ENCODE data around the gene VTN.

Gene VTN

GRCh38 chr17:28402844-28403243 lies 32.7 kb upstream of the VTN start:
- no peaks in the 10 kb centered on the region for H3K27me3 ChIP-seq (ENCODE audit: control insufficient read depth, insufficient read depth, low read length)

GRCh38 chr17:28402224-28402630 lies 32.1 kb upstream of the VTN start:
- no peaks in the 10 kb centered on the region for H3K79me2 ChIP-seq
- H3K4me1 ChIP-seq, result peaks cover 13% of the 10 kb centered on the region
- H3K27ac ChIP-seq, result no peak overlapping the region
- no peaks in the 10 kb centered on the region for H3K36me3 ChIP-seq (ENCODE audit: control insufficient read depth, insufficient read depth, low read length)
- H3K4me2 ChIP-seq (ENCODE audit: low read length), result no peak overlapping the region
- H3K9me3 ChIP-seq (ENCODE audit: control insufficient read depth, low read length), result no peaks in the 10 kb centered on the region
- H3K4me3 ChIP-seq (ENCODE audit: low read depth, low read length), result no peak overlapping the region
- H2AFZ ChIP-seq, result no peak overlapping the region
- no peak overlapping the region for H3K9ac ChIP-seq
- no peak for TF ChIP-seq CTCF (IDR thresholded peaks at IDR 0.05)
- no peaks in the 10 kb centered on the region for H3K27me3 ChIP-seq (ENCODE audit: control insufficient read depth, insufficient read depth, low read length)

More at GRCh38 chr17:28402844-28403243, 32.7 kb upstream of the VTN start:
- Histone ChIP-seq H3K9me3 (ENCODE audit: control insufficient read depth, low read length) (no peaks in the 10 kb centered on the region), H3K4me1 (peaks cover 13% of the 10 kb centered on the region), H3K27ac (no peak overlapping the region), H3K4me2 (ENCODE audit: low read length) (no peak overlapping the region), H2AFZ (no peak overlapping the region), H3K9ac (no peak overlapping the region), H3K4me3 (ENCODE audit: low read depth, low read length) (no peak overlapping the region), H3K79me2 (no peaks in the 10 kb centered on the region), H3K36me3 (ENCODE audit: control insufficient read depth, insufficient read depth, low read length) (no peaks in the 10 kb centered on the region)
- no peak for TF ChIP-seq CTCF (IDR thresholded peaks at IDR 0.05)

GRCh38 chr17:28399808-28400207 lies 29.7 kb upstream of the VTN start:
- no peak for TF ChIP-seq CTCF (IDR thresholded peaks at IDR 0.05)
- H3K4me3 ChIP-seq (ENCODE audit: low read depth, low read length), result no peak overlapping the region
- no peak overlapping the region for H3K4me2 ChIP-seq (ENCODE audit: low read length)
- H2AFZ ChIP-seq, result no peak overlapping the region
- no peaks in the 10 kb centered on the region for H3K79me2 ChIP-seq
- H3K9ac ChIP-seq, result no peak overlapping the region
- H3K4me1 ChIP-seq, result peaks cover 7% of the 10 kb centered on the region
- H3K27ac ChIP-seq, result no peak overlapping the region
- no peaks in the 10 kb centered on the region for H3K36me3 ChIP-seq (ENCODE audit: control insufficient read depth, insufficient read depth, low read length)
- H3K27me3 ChIP-seq (ENCODE audit: control insufficient read depth, insufficient read depth, low read length), result no peaks in the 10 kb centered on the region
- H3K9me3 ChIP-seq (ENCODE audit: control insufficient read depth, low read length), result no peaks in the 10 kb centered on the region

- Histone ChIP-seq H3K9ac (no peak overlapping the region), H3K9me3 (ENCODE audit: control insufficient read depth, low read length) (no peaks in the 10 kb centered on the region), H3K27ac (no peak overlapping the region), H3K4me2 (ENCODE audit: low read length) (no peak overlapping the region), H2AFZ (no peak overlapping the region), H3K36me3 (ENCODE audit: control insufficient read depth, insufficient read depth, low read length) (no peaks in the 10 kb centered on the region), H3K4me3 (ENCODE audit: low read depth, low read length) (no peak overlapping the region), H3K27me3 (ENCODE audit: control insufficient read depth, insufficient read depth, low read length) (no peaks in the 10 kb centered on the region), H3K4me1 (no peaks in the 10 kb centered on the region), H3K79me2 (no peaks in the 10 kb centered on the region)
- no peak for TF ChIP-seq CTCF (IDR thresholded peaks at IDR 0.05)
These were observed 28.3 kb upstream of the VTN start for GRCh38 chr17:28398280-28398981.

- no peak overlapping the region for H3K4me2 ChIP-seq (ENCODE audit: low read length)
- no peaks in the 10 kb centered on the region for H3K9me3 ChIP-seq (ENCODE audit: control insufficient read depth, low read length)
- H3K36me3 ChIP-seq (ENCODE audit: control insufficient read depth, insufficient read depth, low read length), result no peaks in the 10 kb centered on the region
- no peak overlapping the region for H3K4me3 ChIP-seq (ENCODE audit: low read depth, low read length)
- no peak overlapping the region for H3K27ac ChIP-seq
- no peaks in the 10 kb centered on the region for H3K79me2 ChIP-seq
- H2AFZ ChIP-seq, result no peak overlapping the region
- no peaks in the 10 kb centered on the region for H3K4me1 ChIP-seq
- H3K27me3 ChIP-seq (ENCODE audit: control insufficient read depth, insufficient read depth, low read length), result no peaks in the 10 kb centered on the region
- no peak for TF ChIP-seq CTCF (IDR thresholded peaks at IDR 0.05)
- H3K9ac ChIP-seq, result no peak overlapping the region
These were observed 27.7 kb upstream of the VTN start for GRCh38 chr17:28397687-28398279.
